ENCODE results near the gene RDX.

DNA sequence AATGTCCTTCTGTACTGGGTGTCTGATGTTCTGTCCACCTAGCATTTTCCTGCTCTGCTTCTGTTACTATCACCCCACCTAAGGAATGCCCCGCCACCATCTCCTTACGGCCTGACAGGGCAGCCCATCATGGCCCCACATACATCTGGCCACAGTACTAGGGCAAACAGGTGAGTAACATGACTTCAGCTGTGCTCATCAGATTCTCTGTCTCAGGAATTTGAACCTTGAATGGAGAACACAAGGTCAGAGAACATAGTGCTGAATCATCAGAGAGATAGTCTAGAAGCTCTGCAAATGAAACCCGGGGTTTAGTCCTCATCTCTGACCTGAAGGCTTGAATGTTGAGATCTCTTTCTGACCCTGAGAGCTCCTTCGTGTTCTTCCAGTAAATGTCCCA lies 170.8 kb downstream of the RDX start:
- TF ChIP-seq, protein P1, sequence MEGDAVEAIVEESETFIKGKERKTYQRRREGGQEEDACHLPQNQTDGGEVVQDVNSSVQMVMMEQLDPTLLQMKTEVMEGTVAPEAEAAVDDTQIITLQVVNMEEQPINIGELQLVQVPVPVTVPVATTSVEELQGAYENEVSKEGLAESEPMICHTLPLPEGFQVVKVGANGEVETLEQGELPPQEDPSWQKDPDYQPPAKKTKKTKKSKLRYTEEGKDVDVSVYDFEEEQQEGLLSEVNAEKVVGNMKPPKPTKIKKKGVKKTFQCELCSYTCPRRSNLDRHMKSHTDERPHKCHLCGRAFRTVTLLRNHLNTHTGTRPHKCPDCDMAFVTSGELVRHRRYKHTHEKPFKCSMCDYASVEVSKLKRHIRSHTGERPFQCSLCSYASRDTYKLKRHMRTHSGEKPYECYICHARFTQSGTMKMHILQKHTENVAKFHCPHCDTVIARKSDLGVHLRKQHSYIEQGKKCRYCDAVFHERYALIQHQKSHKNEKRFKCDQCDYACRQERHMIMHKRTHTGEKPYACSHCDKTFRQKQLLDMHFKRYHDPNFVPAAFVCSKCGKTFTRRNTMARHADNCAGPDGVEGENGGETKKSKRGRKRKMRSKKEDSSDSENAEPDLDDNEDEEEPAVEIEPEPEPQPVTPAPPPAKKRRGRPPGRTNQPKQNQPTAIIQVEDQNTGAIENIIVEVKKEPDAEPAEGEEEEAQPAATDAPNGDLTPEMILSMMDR (conservative IDR thresholded peaks at IDR 0.05; ENCODE audit: low read length): no peak
- no peak for TF ChIP-seq EZH2phosphoT487 (IDR thresholded peaks at IDR 0.05; ENCODE audit: borderline replicate concordance)
